GM19438 (cell line): ENCODE results near the gene RPS15.
"Not testable (repeated sequence)": the region's sequence is repeated elsewhere in the genome, so short reads cannot be mapped to it uniquely, and the experiment has no call there.

Source experiments
- ATAC-seq: cut with Tn5 transposase; IDR thresholded peaks from one replicate; pipeline ENCODE4 v1.9.1; 2021; ENCODE audit warnings: low read depth; ENCODE audit not compliant: unreplicated experiment

The RPS15 gene

DNA sequence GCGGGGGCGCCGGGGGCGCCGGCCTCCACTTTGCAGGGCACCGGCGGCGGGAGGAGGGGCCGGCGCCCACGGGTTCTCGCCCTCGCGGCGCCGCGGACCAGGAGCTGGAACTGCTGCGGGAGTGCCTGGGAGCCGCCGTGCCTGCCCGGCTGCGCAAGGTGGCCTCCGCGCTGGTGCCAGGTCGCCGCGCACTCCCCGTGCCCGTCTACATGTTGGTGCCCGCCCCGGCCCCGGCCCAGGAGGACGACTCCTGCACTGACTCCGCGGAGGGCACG, 29.0 kb downstream of the RPS15 start:
- ATAC-seq, result no peak

DNA sequence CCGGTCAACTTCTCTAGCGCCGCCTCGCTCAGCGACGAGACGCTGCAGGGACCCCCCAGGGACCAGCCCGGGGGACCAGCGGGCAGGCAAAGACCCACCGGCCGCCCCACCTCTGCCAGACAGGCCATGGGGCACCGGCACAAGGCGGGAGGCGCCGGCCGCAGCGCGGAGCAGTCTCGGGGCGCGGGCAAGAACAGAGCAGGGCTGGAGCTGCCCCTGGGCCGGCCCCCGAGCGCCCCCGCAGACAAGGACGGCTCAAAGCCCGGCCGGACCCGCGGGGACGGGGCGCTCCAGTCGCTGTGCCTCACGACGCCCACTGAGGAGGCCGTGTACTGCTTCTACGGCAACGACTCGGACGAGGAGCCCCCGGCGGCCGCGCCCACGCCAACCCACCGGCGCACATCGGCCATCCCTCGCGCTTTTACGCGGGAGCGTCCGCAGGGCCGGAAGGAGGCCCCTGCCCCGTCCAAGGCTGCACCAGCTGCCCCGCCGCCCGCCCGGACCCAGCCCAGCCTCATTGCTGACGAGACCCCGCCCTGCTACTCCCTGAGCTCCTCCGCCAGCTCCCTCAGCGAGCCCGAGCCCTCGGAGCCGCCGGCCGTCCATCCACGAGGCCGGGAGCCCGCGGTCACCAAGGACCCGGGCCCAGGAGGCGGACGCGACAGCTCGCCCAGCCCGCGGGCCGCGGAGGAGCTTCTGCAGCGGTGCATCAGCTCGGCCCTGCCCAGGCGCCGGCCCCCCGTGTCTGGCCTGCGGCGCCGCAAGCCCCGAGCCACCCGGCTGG, 29.5 kb downstream of the RPS15 start:
- no peak for ATAC-seq

GRCh38 chr19:1468274-1468820, 30.2 kb downstream of the RPS15 start:
- no peak for ATAC-seq

GRCh38 chr19:1468821-1469254, 30.6 kb downstream of the RPS15 start:
- no peak for ATAC-seq

DNA sequence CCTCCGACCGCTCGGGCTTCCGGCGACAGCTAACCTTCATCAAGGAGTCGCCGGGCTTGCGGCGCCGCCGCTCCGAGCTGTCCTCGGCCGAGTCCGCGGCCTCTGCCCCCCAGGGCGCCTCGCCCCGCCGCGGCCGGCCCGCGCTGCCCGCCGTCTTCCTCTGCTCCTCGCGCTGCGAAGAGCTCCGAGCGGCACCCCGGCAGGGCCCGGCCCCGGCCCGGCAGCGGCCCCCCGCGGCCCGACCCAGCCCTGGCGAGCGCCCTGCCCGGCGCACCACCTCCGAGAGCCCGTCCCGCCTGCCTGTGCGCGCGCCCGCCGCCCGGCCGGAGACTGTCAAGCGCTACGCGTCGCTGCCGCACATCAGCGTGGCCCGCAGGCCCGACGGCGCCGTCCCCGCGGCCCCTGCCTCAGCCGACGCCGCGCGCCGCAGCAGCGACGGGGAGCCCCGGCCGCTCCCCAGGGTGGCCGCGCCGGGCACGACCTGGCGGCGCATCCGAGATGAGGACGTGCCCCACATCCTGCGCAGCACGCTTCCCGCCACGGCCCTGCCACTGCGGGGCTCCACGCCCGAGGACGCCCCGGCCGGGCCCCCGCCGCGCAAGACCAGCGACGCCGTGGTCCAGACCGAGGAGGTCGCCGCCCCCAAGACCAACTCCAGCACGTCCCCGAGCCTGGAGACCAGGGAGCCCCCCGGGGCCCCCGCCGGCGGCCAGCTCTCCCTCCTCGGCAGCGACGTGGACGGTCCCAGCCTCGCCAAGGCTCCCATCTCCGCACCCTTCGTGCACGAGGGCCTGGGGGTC, 31.3 kb downstream of the RPS15 start:
- no peak for ATAC-seq

- ATAC-seq, result no peak
Measured at GRCh38 chr19:1470055-1470304, 31.8 kb downstream of the RPS15 start.

GRCh38 chr19:1470305-1471009, 32.3 kb downstream of the RPS15 start:
- no peak for ATAC-seq

DNA sequence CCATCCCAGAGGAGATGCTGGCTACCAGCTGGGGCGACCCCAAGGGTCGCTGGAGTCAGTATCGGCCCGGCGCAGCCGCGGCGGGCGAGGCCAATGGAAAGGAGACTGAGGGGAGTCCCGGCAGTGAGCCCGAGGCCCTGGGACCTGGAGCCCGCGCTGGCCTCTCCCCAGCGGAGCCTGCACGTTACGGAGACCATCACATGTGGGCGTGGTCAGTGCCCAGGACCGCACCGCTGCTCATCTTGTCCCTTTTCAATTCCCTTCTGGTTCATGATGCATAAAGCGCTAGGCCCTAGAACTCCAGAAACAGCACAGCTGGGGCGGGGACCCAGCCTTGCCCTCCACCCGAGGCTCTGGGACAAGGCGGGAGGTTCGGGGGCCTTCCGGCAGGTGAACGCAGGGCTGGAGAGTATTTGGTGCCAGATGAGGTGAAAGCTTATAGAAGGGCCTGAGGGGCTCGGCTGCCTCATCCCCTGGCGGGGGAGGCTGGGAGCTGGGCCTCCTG, 32.9 kb downstream of the RPS15 start:
- no peak for ATAC-seq

DNA sequence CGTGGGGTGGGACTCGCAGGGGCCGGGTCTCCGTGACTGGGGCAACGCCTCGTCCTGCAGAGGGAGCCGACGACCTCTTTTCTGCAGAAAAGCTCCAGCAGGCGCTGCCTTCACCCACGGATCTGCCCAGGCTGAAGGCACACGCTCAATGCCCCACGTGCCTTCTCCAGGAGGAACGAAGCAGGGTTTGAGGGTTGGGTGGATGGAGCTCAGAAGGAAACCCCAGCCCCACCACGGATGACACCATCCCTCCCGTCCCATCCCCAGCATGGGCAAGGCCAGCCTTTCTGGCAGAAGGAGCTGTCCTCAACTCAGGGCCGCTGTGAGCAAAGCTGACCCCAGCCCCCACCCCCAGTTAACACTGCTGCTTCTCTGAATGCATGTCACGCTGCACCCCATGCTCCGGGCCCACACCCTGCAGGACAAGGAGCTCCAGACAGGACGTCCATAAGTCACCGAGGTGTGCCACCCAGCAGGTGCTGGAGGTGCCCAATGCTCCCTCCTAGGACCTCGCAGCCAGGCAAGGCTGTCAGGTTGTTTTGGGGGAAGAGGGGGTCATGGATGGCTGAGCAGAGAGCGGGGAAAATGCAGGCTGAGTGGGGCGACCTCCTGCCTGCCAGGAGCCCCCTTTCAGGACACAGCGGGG, 33.4 kb downstream of the RPS15 start:
- ATAC-seq, result no peak

- no peak for ATAC-seq
Measured at GRCh38 chr19:1472231-1473084, 34.3 kb downstream of the RPS15 start.

- no peak for ATAC-seq
Measured at GRCh38 chr19:1473085-1473851, 35.1 kb downstream of the RPS15 start.

DNA sequence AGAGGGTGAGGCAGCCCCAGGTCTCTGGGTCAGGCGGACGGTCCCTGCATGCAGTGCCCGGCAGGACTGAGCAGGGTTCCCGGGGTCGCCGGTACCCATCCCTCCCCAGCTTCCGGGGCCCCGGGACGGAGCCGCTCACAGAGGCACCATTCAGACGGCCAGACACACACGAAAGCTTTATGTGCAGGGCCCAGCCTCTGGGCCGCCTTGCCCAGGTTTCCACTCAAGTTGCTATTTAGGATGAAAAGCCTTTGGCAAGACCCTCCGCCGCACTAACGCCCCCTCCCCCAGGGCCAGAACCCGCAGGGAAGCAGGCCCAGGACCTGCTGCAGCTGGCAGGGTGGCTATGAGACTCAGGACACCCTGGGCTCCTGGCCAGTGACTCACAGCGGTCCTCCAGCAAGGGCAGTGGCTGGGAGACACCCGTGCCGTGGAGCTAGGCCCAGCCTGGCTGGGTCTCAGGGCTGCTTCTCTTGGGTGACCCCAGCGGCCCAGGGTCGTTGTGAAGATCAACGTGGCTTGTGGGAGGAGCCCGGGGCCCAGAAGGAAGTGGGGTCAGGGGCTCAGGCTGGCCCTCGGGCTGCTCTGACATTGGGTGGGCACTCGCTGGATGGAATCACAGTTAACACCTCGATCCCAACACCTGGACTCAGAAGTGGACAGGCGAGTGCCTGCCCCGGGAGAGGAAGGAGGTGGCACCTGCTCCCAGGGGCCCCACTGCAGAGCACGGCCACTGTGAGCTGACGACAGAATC, 36.0 kb downstream of the RPS15 start:
- ATAC-seq, result no peak

DNA sequence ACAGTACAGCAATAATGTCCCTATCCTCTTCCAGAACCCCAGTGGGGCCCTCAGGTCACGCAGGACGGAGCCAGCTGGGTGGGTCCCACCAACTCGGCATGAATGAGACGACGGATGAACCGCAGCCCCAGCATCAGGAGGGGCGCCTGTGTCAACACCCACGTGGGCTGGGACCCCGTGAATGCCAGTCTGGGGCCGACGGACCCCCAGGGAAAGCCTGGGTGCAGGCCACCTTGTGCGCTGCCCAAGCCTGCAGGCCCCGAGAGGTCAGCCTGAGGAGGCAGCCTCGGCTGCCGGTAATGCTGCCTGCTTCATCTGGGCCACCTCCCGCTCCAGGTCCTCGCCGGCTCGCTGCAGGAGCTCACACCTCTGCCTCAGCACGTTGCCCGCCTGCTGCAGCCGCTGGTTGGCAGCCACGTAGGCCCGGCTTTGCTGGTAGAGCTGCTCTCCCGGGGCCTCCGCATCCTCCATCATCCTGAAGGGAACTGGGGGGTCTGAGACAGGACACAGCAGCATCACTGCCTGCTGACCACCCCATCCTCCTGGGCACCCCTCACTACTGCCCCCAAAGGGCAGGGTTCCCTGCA, 36.7 kb downstream of the RPS15 start:
- no peak for ATAC-seq

GRCh38 chr19:1475751-1476437, 37.7 kb downstream of the RPS15 start:
- ATAC-seq, result no peak

DNA sequence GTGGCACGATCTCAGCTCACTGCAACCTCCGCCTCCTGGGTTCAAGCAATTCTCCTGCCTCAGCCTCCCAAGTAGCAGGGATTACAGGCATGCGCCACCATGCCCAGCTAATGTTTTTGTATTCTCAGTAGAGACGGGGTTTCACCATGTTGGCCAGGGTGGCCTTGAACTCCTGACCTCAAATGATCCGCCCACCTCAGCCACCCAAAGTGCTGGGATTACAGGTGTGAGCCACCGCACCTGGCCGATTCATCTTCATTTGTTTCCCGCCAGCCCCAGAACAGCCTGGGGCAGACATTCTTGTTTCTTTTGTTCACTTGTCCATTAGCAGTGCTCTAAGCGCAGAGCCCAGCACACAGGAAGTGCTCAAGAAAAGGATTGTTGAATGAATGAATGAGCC, 38.9 kb downstream of the RPS15 start:
- not testable (repeated sequence) for ATAC-seq

DNA sequence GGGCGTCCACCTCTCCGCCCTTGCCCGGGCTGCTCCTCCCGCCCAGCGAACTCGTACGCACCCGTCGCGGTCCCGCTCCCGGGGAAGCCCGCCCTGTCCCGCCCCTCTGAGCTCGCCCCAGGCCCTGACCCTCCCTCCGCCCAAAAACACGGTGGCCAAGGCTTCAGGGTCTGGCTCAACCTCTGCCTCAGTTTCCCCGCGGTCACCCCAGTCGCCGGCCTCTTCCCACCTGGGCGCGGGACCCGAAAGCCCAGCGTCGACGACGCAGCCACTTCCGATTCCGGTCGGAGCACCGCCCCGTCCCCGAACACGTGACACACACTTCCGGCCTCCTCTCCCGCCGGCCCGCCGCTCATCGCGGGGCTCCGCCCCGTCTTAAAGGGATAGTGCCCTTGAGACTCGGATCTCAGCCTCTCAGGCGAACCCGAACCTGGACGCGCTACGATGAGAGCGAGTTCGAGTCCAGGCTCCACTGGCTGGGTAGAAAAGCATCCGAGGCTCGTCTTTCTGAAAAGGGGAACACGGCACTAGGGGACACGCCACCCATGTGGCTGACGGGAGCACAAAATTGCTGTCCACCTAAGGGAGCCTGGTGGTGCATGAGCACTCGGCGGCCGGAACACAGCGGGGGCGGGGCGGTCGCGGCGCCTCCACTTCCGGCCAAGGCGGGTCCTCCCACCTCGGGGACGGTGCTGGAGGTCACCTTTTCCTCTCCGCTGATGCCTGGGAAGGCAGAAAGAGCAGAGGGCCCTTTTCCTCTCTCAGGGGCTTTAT, 40.9 kb downstream of the RPS15 start, which contains the start of gene C19orf25:
Gene C19orf25 (minus strand): TSS at position 282 of the 774 bp plus-strand sequence. CDS start 312 bp downstream, outside the sequence.
- peak; percentile 89 for ATAC-seq
